HL-60/S4 (cell line): ENCODE results near the gene ZNF462.
"Not testable (repeated sequence)": the region's sequence is repeated elsewhere in the genome, so short reads cannot be mapped to it uniquely, and the experiment has no call there.

Experiments
- in situ Hi-C: fragments of 300-500 bp; cut with MboI; formaldehyde crosslinking; loops from 2 replicates; pipeline ENCODE4 v1.14.3; 2022; ENCODE audit warnings: low sequenced_read_pairs

ZNF462 gene

DNA sequence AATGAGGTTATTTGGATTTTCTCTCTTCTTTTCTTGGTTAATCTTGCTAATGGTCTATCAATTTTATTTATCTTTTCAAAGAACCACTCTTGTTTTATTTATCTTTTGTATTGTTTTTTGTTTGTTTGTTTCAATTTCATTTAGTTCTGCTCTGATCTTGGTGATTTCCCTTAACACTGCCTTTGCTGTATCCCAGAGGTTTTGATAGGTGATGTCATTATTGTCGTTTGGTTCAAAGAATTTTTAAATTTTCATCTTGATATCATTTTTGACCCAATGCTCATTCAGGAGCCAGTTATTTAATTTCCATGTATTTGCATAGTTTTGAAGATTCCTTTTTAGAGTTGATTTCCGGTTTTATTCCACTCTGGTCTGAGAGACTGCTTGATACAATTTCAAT lies 126.9 kb downstream of the ZNF462 start:
- in situ Hi-C loops = not testable (repeated sequence)

DNA sequence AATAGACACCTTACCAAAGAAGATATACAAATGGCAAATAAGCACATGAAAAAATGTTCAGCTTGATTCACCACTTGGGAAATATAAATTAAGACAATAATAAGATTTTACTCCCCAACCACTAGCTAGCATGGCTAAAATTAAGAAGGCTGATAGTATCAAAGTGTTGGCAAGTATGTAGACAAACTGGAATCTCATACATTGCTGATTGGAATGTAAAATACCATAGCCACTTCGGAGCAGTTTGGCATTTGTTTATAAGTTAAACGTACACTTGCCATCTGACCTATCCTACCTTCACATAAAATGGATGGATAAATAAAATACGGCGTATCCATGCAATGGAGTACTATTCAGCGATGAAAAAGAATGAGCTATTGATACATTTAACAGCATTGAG lies 129.2 kb downstream of the ZNF462 start:
- in situ Hi-C loops = no loop called here

DNA sequence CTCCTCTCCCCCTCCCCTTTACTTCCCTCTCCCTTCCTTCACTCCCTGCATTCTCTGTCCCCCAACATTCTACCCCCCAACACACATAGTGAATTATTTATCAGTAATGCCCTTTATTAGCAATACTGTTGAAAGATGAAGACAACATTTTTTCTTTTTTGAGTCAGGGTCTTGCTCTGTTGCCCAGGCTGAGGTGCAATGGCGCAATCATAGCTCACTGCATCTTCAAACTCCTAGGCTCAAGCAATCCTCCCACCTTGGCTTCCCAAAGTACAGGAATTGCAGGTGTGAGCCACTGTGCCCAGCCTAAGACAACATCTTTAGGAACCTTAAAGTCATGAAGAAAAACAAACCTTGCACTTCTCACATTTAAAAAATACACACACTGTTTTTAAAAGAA lies 130.6 kb downstream of the ZNF462 start:
- in situ Hi-C loops = no loop called here

DNA sequence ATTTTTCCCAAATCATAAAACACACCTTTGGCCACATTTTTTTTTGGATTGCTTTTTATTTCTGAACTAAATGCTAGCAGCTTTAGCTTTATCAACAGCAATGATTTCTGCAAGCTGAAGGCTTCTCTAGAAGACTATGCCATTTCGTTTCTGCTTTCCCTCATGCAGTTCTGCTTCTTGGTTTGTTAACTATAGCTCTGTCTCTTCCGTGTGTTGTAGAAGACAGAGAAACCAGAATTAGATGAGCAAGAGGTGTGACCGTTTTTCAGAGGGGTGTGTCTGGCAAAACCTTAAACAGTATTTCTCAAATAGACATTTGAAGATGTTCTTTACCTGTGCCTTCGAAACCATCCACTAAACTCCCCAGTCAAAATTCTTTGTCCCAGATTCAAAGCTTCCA lies 131.5 kb downstream of the ZNF462 start:
- in situ Hi-C loops = no loop called here

DNA sequence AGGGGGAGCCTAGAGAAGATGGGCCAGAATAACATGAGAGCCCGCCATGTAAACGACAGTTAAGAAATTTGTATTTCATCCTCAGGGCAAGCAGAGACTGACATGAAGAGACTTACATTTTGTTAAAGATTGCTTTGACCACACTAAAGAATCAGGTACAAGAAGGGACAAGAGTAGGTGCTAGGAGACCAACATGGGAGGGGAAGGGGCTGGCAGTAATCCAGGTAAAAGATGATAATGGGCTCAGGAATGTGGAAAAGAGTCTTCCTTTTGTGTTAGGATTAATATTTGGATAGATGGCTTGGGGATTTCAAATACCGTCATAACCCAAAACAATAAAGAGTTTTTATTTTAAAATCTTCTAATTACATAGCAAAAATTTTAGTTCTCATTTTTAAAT lies 137.3 kb downstream of the ZNF462 start:
- in situ Hi-C loops = no loop called here

- in situ Hi-C loops = no loop called here
These were observed 142.2 kb downstream of the ZNF462 start for GRCh38 chr9:107005201-107005600.

- in situ Hi-C loops = no loop called here
These were observed 144.4 kb downstream of the ZNF462 start for GRCh38 chr9:107007402-107007801.

DNA sequence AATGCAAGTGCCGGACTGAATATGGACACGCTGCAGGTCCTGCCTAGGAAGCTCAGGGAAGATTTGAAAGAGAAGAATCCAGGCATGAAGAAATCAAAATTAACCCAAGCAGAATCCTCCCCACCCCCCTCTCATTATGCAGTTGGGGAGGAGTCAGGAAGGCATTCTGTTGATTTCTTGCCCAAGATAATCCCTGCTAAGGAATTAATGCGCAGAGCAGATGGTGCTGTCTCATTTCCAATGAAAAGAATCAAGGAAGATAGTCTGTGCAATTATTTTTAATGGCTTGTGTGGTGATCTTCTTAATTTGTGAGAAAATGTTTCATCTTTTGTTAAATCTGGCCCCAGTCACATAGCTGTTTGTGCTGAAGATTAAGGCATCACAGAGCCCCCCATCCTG lies 145.0 kb downstream of the ZNF462 start:
- in situ Hi-C loops = no loop called here

DNA sequence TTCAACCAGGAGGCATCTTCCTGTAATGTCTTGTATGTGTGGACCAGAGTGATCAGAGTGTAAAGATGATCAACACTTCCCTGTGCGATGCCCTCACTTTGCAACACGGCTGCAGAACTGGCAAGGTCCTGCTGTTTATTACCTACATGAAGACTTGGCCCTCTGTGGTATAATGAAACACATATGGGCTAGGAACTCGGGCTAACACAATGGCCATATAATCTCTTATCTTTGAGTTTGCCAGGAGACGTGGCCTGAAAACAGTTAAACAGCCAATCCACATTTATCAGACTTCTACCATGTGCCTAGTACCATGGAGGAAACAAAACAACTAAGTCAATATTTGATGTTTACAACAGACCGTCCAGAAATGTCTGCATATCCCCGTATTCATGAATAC lies 145.5 kb downstream of the ZNF462 start:
- in situ Hi-C loops = no loop called here

GRCh38 chr9:107016383-107016782 lies 153.4 kb downstream of the ZNF462 start:
- in situ Hi-C loops = no loop called here

DNA sequence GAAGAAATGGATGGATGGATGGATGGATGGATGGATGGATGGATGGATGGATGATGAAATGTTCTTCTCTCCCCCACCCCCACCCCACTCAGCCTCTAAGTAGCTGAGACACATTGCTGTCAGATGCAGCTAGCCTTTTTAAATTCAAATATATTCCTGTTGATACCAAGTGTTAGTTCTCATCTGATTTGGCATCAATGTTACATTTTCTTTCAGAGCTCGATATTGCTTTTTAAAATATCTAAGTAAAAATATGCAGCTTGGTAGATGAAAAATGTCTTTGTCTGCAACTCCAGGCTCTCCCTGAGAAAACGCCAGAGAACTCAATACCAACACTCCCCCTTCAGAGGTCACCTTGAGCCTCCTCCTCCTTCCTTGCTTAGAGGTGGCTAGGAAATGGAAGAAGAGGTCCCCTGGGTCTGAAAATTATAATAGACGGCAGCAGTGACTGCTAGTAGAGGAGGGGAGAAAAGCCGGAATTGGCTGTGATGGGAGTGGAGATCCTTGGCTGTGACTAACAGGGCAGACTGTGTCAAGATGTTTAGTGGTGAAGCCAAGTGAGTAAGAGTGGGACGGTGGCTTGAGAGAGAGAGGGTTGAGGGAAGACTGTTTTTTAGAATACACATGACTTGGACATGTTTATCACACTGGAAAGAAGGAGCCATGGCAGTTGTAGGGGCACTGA lies 156.0 kb downstream of the ZNF462 start:
- in situ Hi-C loops = no loop called here

GRCh38 chr9:107020040-107020530 lies 157.1 kb downstream of the ZNF462 start:
- in situ Hi-C loops = no loop called here

GRCh38 chr9:107024193-107024592 lies 161.2 kb downstream of the ZNF462 start:
- in situ Hi-C loops = no loop called here

GRCh38 chr9:107025260-107026035 lies 162.5 kb downstream of the ZNF462 start:
- in situ Hi-C loops = no loop called here

DNA sequence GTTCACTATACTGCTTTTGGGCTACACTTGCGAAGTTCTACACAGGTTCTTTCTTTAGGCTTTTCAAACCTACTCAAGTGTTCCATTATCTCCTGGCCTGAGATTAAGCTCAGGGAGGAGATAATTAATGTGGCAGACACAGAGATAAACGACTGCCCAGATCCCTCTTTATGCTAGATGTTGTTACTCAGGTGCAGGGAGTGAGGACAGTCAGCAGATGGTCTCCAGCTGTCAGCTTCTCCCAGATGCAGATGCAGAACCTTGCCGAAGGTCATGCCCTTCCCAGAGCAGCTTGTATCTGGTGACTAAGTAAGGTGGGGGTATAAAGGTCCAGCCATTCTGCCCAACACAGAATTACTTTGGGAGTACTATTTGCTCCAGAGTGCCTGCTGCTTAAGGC lies 166.2 kb downstream of the ZNF462 start:
- in situ Hi-C loops = no loop called here

- in situ Hi-C loops = no loop called here
These were observed 171.0 kb downstream of the ZNF462 start for GRCh38 chr9:107033966-107034365.

DNA sequence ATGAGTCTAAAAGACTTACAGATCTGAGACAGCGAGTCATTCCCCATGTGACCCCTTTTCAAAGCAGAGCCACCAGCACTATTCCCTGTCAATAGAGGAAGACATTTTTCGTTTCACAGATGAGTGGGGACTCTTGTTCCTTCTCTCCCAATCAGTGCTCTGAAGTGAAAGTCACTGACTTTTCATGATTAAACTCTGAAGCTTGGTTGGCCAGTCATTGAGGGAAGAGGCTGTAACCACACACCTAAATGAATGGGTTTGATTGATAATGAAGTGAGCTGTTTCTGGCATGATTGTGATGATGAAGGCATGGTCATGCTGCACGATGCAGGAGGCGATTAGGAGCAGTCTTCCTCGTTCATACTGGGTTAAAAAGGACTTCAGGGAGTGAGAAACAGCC lies 171.9 kb downstream of the ZNF462 start:
- in situ Hi-C loops = no loop called here

DNA sequence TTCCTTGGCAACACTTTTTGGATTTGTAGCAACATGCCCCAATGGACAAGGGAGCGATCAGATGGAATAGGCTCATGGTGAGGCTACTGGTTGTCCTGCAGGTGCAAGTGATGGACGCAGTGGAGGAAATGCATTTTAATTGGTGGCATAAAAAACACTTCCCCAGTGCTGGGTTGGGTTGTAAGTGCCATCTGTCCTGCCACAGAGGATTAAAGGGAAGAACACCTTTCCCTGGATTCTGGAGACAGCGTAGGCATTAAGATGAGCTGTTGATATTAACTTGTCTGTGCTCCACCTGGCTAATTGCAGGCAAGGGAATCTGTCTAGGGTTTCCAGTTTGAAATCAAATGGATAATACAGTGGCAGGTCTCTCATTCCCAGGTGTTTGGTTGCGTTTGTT lies 173.4 kb downstream of the ZNF462 start:
- in situ Hi-C loops = no loop called here

DNA sequence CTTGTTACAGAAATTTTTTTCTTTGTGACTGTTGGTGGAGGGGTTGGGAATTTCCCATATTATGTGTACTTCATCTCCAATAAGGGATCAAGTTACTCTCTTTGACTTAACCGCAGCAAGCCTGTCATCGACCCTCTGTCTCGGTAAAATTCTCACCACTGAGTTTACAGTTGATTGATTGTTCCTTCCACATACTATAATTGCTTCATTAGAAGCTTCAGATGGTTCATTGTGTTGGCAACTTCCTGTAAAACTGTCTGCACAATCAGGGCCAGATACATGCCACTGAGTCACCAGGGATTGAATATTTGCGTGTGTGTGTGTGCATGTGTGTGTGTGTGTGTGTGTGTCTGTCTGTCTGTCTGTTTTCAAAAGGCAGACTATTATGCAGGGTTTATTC lies 176.6 kb downstream of the ZNF462 start:
- in situ Hi-C loops = no loop called here

GRCh38 chr9:107042606-107043005 lies 179.6 kb downstream of the ZNF462 start:
- in situ Hi-C loops = no loop called here

GRCh38 chr9:107043886-107044285 lies 180.9 kb downstream of the ZNF462 start:
- in situ Hi-C loops = no loop called here

DNA sequence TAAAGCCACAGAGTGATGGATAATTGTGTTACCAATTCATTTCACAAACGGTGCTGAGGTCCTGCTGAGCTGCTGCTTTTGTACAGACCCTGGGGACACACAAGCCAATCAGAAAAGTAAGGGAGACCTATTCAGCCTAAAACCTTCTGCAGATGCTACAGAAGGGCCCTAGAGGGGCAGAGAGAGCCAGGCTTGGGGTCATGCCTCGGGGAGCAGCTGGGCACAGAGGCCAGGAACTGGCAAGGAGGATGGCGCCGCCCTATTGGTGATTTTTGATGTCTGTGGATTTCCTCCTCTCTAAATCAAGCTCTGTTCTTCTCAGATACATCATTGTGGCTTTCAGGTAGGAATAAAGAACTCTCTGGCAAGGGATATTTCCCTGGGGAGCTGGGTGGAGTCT lies 181.9 kb downstream of the ZNF462 start:
- in situ Hi-C loops = no loop called here
